DND-41 (cell line): Measurements from ENCODE around the gene NCOA5.
A peak's percentile ranks its signal among the peaks of the same experiment; 100 is the strongest.

Experiments used
- ATAC-seq: fragments of 200-7000 bp; cut with Tn5 transposase; 3 replicates; pipeline ENCODE4 v1.9.1; 2021; ENCODE audit warnings: low read depth; ENCODE audit not compliant: insufficient read depth
- DNase-seq: peaks from one replicate; pipeline ENCODE4 v3.0.0-alpha.2; 2020
- H2AFZ ChIP-seq: 2 replicates; pipeline ENCODE4 v1.6.0; 2012; ENCODE audit warnings: low read depth, low read length
- H3K27ac ChIP-seq: 2 replicates; pipeline ENCODE4 v1.5.1; 2012; ENCODE audit warnings: low read length, inconsistent platforms
- H3K27me3 ChIP-seq: fragments of 200-600 bp; sonication (generic); 2 replicates; pipeline ENCODE4 v1.6.0; 2012; ENCODE audit warnings: low read length, mild to moderate bottlenecking, inconsistent platforms; ENCODE audit not compliant: insufficient read depth, poor library complexity
- H3K36me3 ChIP-seq: 2 replicates; pipeline ENCODE4 v1.5.1; 2012; ENCODE audit warnings: low read length, inconsistent platforms; ENCODE audit not compliant: insufficient read depth
- H3K4me1 ChIP-seq: 2 replicates; pipeline ENCODE4 v1.5.1; 2012; ENCODE audit warnings: mild to moderate bottlenecking, low read length; ENCODE audit not compliant: insufficient read depth
- H3K4me2 ChIP-seq: 2 replicates; pipeline ENCODE4 v1.6.0; 2012; ENCODE audit warnings: mild to moderate bottlenecking, moderate library complexity, low read length, inconsistent platforms; ENCODE audit not compliant: insufficient read depth
- H3K4me3 ChIP-seq, 2 experiments: fragments of 200-600 bp in 1 of 2; shearing (Covaris generic) in 1 of 2; 2 replicates each; pipeline ENCODE4 v1.5.1; 2012 to 2016; ENCODE audit warnings: inconsistent platforms in 2 of 2, low read length in 2 of 2, mild to moderate bottlenecking in 2 of 2, low read depth in 1 of 2, moderate library complexity in 1 of 2
- H3K79me2 ChIP-seq: 2 replicates; pipeline ENCODE4 v1.6.0; 2012; ENCODE audit warnings: low read length, inconsistent platforms; ENCODE audit not compliant: insufficient read depth
- H3K9ac ChIP-seq: 2 replicates; pipeline ENCODE4 v1.6.0; 2012; ENCODE audit warnings: low read depth, mild to moderate bottlenecking, inconsistent platforms, low read length, moderate library complexity
- H3K9me3 ChIP-seq: 2 replicates; pipeline ENCODE4 v1.5.1; 2012; ENCODE audit warnings: low read length, moderate library complexity, mild to moderate bottlenecking, inconsistent platforms; ENCODE audit not compliant: insufficient read depth, severe bottlenecking
- H4K20me1 ChIP-seq: 2 replicates; pipeline ENCODE4 v1.6.0; 2012; ENCODE audit warnings: low read length; ENCODE audit not compliant: insufficient read depth
- EZH2 ChIP-seq: IDR thresholded peaks from 3 replicates; pipeline ENCODE4 v1.6.1; 2012; ENCODE audit warnings: borderline replicate concordance, low read depth, mild to moderate bottlenecking, moderate library complexity, low read length, inconsistent platforms; ENCODE audit not compliant: severe bottlenecking
- TF ChIP-seq, protein P1 (sequence below): IDR thresholded peaks from 2 replicates; pipeline ENCODE4 v1.5.1; 2012; ENCODE audit warnings: borderline replicate concordance, low read length, moderate library complexity, mild to moderate bottlenecking; ENCODE audit not compliant: poor library complexity, severe bottlenecking; ENCODE audit errors: extremely low read depth

Gene NCOA5

DNA sequence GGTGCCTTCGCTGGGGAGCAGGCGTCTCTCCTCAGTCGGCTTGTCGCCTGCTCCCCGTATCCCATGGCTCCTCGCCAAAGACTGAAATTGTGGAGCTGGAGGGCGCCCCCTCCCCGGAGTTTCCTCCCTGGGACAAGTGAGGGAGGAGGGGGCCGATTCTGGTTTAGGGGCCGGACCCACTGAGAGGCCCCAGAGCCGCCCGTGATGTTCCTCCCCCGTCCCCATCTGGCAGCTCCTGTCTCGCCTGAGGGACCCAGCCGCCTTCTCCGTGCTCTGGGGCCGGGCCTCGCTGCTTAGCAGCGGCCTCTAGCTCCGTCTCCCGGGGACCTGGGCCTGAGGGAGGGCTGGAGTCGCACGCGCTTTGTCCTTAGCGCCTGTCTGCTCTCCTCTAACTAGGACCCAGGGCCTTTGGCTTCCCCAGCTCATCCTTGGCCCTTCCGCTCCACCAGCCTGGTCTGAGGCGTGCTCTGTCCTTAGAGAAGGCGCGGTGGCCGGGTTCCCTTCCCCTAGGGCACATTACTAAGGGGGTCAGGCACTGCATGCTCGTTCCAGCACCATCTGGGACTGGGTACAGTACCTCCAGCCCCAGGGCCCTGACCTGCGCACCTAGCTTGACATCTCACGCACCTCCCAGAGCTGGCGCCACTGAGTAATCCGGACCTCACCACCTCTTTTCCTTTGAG, 31.0 kb downstream of the NCOA5 start:
- H3K9ac ChIP-seq, result no peak overlapping the region
- peaks cover 48% of the 10 kb centered on the region for H3K36me3 ChIP-seq
- no peak for TF ChIP-seq EZH2
- TF ChIP-seq, protein P1, sequence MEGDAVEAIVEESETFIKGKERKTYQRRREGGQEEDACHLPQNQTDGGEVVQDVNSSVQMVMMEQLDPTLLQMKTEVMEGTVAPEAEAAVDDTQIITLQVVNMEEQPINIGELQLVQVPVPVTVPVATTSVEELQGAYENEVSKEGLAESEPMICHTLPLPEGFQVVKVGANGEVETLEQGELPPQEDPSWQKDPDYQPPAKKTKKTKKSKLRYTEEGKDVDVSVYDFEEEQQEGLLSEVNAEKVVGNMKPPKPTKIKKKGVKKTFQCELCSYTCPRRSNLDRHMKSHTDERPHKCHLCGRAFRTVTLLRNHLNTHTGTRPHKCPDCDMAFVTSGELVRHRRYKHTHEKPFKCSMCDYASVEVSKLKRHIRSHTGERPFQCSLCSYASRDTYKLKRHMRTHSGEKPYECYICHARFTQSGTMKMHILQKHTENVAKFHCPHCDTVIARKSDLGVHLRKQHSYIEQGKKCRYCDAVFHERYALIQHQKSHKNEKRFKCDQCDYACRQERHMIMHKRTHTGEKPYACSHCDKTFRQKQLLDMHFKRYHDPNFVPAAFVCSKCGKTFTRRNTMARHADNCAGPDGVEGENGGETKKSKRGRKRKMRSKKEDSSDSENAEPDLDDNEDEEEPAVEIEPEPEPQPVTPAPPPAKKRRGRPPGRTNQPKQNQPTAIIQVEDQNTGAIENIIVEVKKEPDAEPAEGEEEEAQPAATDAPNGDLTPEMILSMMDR, result no peak
- no peak overlapping the region for H3K4me3 ChIP-seq
- peaks cover 82% of the 10 kb centered on the region for H4K20me1 ChIP-seq
- H3K27me3 ChIP-seq, result no peaks in the 10 kb centered on the region
- H2AFZ ChIP-seq, result no peak overlapping the region
- peak; percentile 15; the same call in 2 of the 3 replicates for ATAC-seq
- no peak for DNase-seq
- H3K9me3 ChIP-seq, result no peaks in the 10 kb centered on the region
- H3K4me2 ChIP-seq, result no peak overlapping the region
- H3K27ac ChIP-seq, result no peak overlapping the region
- peaks cover 16% of the 10 kb centered on the region for H3K4me1 ChIP-seq
- H3K79me2 ChIP-seq, result no peaks in the 10 kb centered on the region

DNA sequence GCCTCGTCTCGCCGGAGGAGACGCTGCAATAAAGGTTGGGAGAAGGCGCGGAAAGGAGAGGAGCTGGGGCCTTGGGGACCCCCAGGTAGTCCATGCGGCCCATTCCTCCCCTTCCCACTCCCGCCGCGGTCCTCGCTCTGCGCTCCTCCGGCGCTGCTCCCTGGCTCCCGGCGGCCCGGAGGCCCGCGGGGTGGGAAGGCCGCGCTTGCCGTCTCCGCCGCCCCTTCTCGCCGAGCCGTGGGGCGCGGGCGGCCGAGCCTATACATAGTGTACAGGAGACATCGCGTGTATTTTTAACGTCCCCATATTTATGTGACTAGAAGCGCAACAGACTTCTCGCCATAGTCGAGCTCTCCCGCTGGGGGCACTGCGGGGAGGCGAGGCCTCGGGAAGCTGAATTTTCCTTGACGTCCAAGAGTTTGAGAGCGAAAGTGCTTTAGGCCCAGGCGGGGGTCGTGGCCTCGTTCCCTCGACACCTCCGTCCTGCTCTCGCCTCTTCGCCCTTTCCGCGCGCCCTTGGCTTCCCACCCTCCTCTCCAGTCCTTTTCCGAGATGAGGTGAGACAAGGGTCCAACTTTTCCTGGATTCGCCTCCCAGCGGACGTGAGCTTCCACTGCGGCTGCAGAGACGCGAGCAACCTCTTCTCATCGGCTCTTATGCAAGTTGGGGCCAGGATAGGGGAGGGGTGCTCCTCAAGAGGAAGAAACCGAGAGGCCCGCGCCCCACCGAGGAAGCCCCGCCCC, 31.7 kb downstream of the NCOA5 start:
- no peak overlapping the region for H3K4me2 ChIP-seq
- ATAC-seq (peak; percentile 7; the same call in 1 of the 3 replicates), DNase-seq (no peak)

DNA sequence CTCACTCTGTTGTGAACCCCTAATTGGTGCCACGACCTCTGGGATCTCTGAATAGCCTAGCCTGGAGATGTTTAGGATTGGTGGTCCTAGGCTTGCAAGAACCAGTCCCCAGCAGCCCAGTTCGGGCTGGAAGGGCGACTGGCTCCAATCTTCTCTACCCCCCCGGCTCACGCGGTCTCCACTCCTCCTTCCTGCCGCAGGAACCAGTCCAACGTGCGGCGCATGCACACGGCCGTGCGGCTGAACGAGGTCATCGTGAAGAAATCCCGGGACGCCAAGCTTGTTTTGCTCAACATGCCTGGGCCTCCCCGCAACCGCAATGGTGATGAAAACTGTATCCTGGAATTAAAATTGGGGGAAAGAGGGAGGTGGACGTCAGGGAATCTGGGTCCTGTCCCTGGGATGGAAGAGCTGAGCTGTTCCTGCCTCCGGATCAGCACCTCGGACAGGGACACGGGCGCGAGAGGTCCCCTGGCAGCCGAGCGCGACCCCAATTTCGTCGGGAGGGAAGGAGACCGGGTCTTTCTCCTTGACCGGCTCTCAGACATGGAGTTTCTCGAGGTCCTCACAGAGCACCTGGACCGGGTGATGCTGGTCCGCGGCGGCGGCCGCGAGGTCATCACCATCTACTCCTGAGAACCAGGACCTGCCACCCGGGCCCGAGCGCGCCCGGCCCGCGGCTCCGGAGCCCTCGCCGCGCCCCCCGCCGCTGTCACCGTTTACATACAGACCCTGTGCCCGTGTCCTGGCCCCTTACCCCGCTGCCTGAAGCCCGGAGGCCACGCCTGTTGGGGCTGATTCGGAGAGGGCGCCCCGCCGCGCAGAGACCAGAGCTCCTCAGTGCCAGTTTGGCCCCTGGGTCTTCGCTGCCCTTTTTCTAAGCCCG, 32.5 kb downstream of the NCOA5 start:
- TF ChIP-seq, protein P1, result no peak
- no peak for TF ChIP-seq EZH2
- Histone ChIP-seq H3K27me3 (no peaks in the 10 kb centered on the region), H3K79me2 (no peaks in the 10 kb centered on the region), H3K36me3 (peaks cover 32% of the 10 kb centered on the region), H3K4me3 (no peak overlapping the region), H2AFZ (no peak overlapping the region), H3K9ac (no peak overlapping the region), H4K20me1 (peaks cover 76% of the 10 kb centered on the region), H3K4me2 (no peak overlapping the region), H3K27ac (no peak overlapping the region), H3K9me3 (no peaks in the 10 kb centered on the region), H3K4me1 (peaks cover 16% of the 10 kb centered on the region)
- no peak for ATAC-seq
- peak; percentile 45 for DNase-seq

More for the DNA sequence above, 31.7 kb downstream of the NCOA5 start:
- H3K9me3 ChIP-seq, result no peaks in the 10 kb centered on the region
- TF ChIP-seq, protein P1, result no peak
- TF ChIP-seq EZH2, result no peak
- no peak overlapping the region for H3K4me3 ChIP-seq
- H3K4me1 ChIP-seq, result peaks cover 16% of the 10 kb centered on the region
- peaks cover 41% of the 10 kb centered on the region for H3K36me3 ChIP-seq
- peaks cover 79% of the 10 kb centered on the region for H4K20me1 ChIP-seq
- H2AFZ ChIP-seq, result no peak overlapping the region
- H3K9ac ChIP-seq, result no peak overlapping the region
- no peaks in the 10 kb centered on the region for H3K27me3 ChIP-seq
- no peak overlapping the region for H3K27ac ChIP-seq
- H3K79me2 ChIP-seq, result no peaks in the 10 kb centered on the region
